Psoas muscle (tissue), 8 donors: ENCODE results near the gene CTXN2. TPM values are rescaled to one million over a fixed set of nuclear protein-coding genes. Genes with fewer than 3 reads are reported as not detected.

ENCODE experiments used
- ATAC-seq, 4 donors: fragments of 200-7000 bp; cut with Tn5 transposase; one replicate each; pipeline ENCODE4 v1.9.1; 2020; ENCODE audit warnings: moderate library complexity in 3 of 4, mild to moderate bottlenecking in 2 of 4
- DNase-seq, 2 donors: peaks; one replicate each; pipeline ENCODE4 v3.0.0-alpha.2; 2020
- H3K27ac ChIP-seq: fragments of 200-600 bp; one replicate; pipeline ENCODE4 v1.8.0; 2022
- H3K27me3 ChIP-seq, 3 donors: fragments of 200-600 bp in 1 of 3; one replicate each; pipeline versions ENCODE4 v1.6.1 to v1.8.0; 2013 to 2022; ENCODE audit warnings: low read length in 2 of 3, mild to moderate bottlenecking in 2 of 3, moderate library complexity in 1 of 3; ENCODE audit not compliant: insufficient read depth in 3 of 3
- H3K36me3 ChIP-seq, 2 donors: fragments of 200-600 bp in 1 of 2; one replicate each; pipeline versions ENCODE4 v1.6.1 to v1.8.0; 2013 to 2022; ENCODE audit warnings: low read depth in 1 of 2, mild to moderate bottlenecking in 1 of 2, moderate library complexity in 1 of 2; ENCODE audit not compliant: insufficient read depth in 1 of 2
- H3K4me1 ChIP-seq: fragments of 200-600 bp; one replicate; pipeline ENCODE4 v1.8.0; 2022
- H3K4me3 ChIP-seq: fragments of 200-600 bp; one replicate; pipeline ENCODE4 v1.8.0; 2022; ENCODE audit warnings: mild to moderate bottlenecking
- H3K9me3 ChIP-seq: fragments of 200-600 bp; one replicate; pipeline ENCODE4 v1.8.0; 2022
- CTCF ChIP-seq: fragments of 200-600 bp; IDR thresholded peaks from one replicate; pipeline ENCODE4 v1.8.0; 2022; ENCODE audit warnings: antibody characterized with exemption
- WGBS, 3 donors: extraction: QIAGEN DNeasy Blood & Tissue Kit; methylation state at CpG; one replicate each; pipeline versions ENCODE4 v1.1.6 to v1.1.7; 2013; 5-methylcytosine and 5-hydroxymethylcytosine counted together
- intact Hi-C, 2 donors: fragments of 100-400 bp; cut with DNase I; formaldehyde crosslinking; loops; one replicate each; pipeline versions ENCODE4 v1.11.0 to v1.14.2; 2022
- polyA plus RNA-seq, 3 donors: library from polyadenylated mRNA; stranded (reverse); fragments of 200-250 nt; gene quantifications; one replicate each; pipeline ENCODE4 v1.2.3, GENCODE V29; 2013
- total RNA-seq, 4 donors: library from RNA; stranded (reverse); fragmentation: NEBNext Ultra II Directional in 2 of 4; extraction: Animal tissue kit (Norgen Biotek cat#: 25700) in 2 of 4; gene quantifications; one replicate each; pipeline versions ENCODE4 v1.2.1 to v1.2.4, GENCODE V29; 2021 to 2023
- donor health status: healthy with polysubstance abuse.
- donor health status: DM: no; HTN: no; CAD: no; lungs with moderate emphysema.
- donor health status: Bipolar disorder and iron deficiency.
- donor health status: healthy.
- donor health status: DM: yes; HTN: yes; CAD: no.
- donor health status: DM: no; HTN: no; CAD: no.
- donor health status: DM: no; HTN: no; CAD: no.
- donor health status: DM: yes; HTN: yes; CAD: no.

CTXN2 gene
- total and polyA plus RNA-seq, 7 donors = not detected

- no peak for ATAC-seq
- Histone ChIP-seq H3K9me3 (no peaks in the 10 kb centered on the region), H3K27ac (no peak overlapping the region), H3K4me3 (peak overlapping the region; percentile 71), H3K36me3 (no peaks in the 10 kb centered on the region), H3K27me3 (peaks cover 0 to 34% (median 10%) of the 10 kb centered on the region in 3 donors), H3K4me1 (no peaks in the 10 kb centered on the region)
- no peak for DNase-seq
- intact Hi-C loops = no loop called here
- 81 to 90% (median 84%) methylated on average over 1 of the region's 1 CpG for WGBS, 3 donors
- no peak for TF ChIP-seq CTCF
Measured at GRCh38 chr15:48178648-48178931, 12.9 kb upstream of the CTXN2 start.

GRCh38 chr15:48182749-48183148 is 8.7 kb upstream of the CTXN2 start:
- TF ChIP-seq CTCF = no peak
- no peak for ATAC-seq
- Histone ChIP-seq H3K4me1 (no peaks in the 10 kb centered on the region), H3K9me3 (no peaks in the 10 kb centered on the region), H3K4me3 (no peak overlapping the region), H3K27me3 (peaks cover 0 to 19% (median 6%) of the 10 kb centered on the region in 3 donors), H3K27ac (no peak overlapping the region), H3K36me3 (no peaks in the 10 kb centered on the region)
- intact Hi-C loops = no loop called here
- DNase-seq = no peak
- WGBS, 3 donors = 54 to 58% (median 56%) methylated on average over 2 of the region's 2 CpGs

GRCh38 chr15:48185529-48185928 is 5.9 kb upstream of the CTXN2 start:
- 77 to 85% (median 82%) methylated on average over 3 of the region's 3 CpGs for WGBS, 3 donors
- Histone ChIP-seq H3K4me3 (no peak overlapping the region), H3K27me3 (peaks cover 0 to 3% (median 2%) of the 10 kb centered on the region in 3 donors), H3K4me1 (no peaks in the 10 kb centered on the region), H3K27ac (no peak overlapping the region), H3K36me3 (no peaks in the 10 kb centered on the region), H3K9me3 (no peaks in the 10 kb centered on the region)
- DNase-seq (no peak), ATAC-seq (no peak)
- no peak for TF ChIP-seq CTCF
- intact Hi-C loops = no loop called here

- Histone ChIP-seq H3K4me3 (no peak overlapping the region), H3K4me1 (no peaks in the 10 kb centered on the region), H3K9me3 (no peaks in the 10 kb centered on the region), H3K27me3 (peaks cover 0 to 2% (median under 1%) of the 10 kb centered on the region in 3 donors), H3K36me3 (no peaks in the 10 kb centered on the region), H3K27ac (no peak overlapping the region)
- ATAC-seq = no peak
- WGBS, 3 donors = 92 to 98% (median 94%) methylated on average over 3 of the region's 3 CpGs
- TF ChIP-seq CTCF = no peak
- intact Hi-C loops = no loop called here
- DNase-seq = no peak
Measured at GRCh38 chr15:48186271-48186670, 5.2 kb upstream of the CTXN2 start.

GRCh38 chr15:48190932-48191573 is 412 bp upstream of the CTXN2 start:
- H3K36me3 ChIP-seq = no peaks in the 10 kb centered on the region
- H3K4me3 ChIP-seq = no peak overlapping the region
- H3K27ac ChIP-seq = no peak overlapping the region
- WGBS, 3 donors = 3 to 4% (median 3%) methylated on average over 15 of the region's 15 CpGs
- intact Hi-C loops = no loop called here
- TF ChIP-seq CTCF = no peak
- ATAC-seq = no peak
- H3K9me3 ChIP-seq = no peaks in the 10 kb centered on the region
- no peaks in the 10 kb centered on the region for H3K4me1 ChIP-seq
- peaks cover 0 to 4% (median 4%) of the 10 kb centered on the region in 3 donors for H3K27me3 ChIP-seq
- DNase-seq = peak; percentile 33 to 67
